H1 (cell line): ENCODE results near the gene CYP46A1. TPM values are rescaled to one million over a fixed set of nuclear protein-coding genes. Genes with fewer than 3 reads are reported as not detected.

Experiments used
- CBX8 ChIP-seq: fragments of 300-800, 300-1000 bp; sonication (generic); IDR thresholded peaks from 2 replicates; pipeline ENCODE4 v1.7.1; 2016; ENCODE audit warnings: low read depth, low read length, borderline replicate concordance
- CREB1 ChIP-seq: IDR thresholded peaks from 2 replicates; pipeline ENCODE4 v1.6.1; 2012; ENCODE audit warnings: inconsistent platforms
- CTBP2 ChIP-seq: IDR thresholded peaks from 2 replicates; pipeline ENCODE4 v1.7.0; 2011; ENCODE audit warnings: borderline replicate concordance, mild to moderate bottlenecking, moderate library complexity, mixed read lengths, low read length; ENCODE audit not compliant: insufficient read depth, insufficient read length
- EGR1 ChIP-seq: IDR thresholded peaks from 2 replicates; pipeline ENCODE4 v1.6.1; 2011; ENCODE audit warnings: low read depth, low read length, borderline replicate concordance
- GABPA ChIP-seq: IDR thresholded peaks from 2 replicates; pipeline ENCODE4 v1.6.1; 2011; ENCODE audit warnings: mild to moderate bottlenecking, low read length, moderate library complexity, borderline replicate concordance; ENCODE audit not compliant: insufficient read depth
- TAF1 ChIP-seq: IDR thresholded peaks from 2 replicates; pipeline ENCODE4 v1.6.1; 2011; ENCODE audit warnings: mild to moderate bottlenecking, low read depth, low read length
- TCF12 ChIP-seq: IDR thresholded peaks from 2 replicates; pipeline ENCODE4 v1.6.1; 2011; ENCODE audit warnings: low read depth, mild to moderate bottlenecking, low read length
- ZNF274 ChIP-seq: IDR thresholded peaks from 2 replicates; pipeline ENCODE4 v1.7.0; 2012; ENCODE audit warnings: low read length, borderline replicate concordance; ENCODE audit errors: extremely low read depth
- polyA plus RNA-seq, 7 experiments: library from polyadenylated mRNA; depleted of rRNA in 3 of 7; stranded (reverse) in 5 of 7; unstranded in 2 of 7; fragments of >200 nt in 5 of 7; fragments of 200-250 nt in 2 of 7; gene quantifications; 1 replicate in 5 of 7; 2 replicates in 1 of 7; 4 replicates in 1 of 7; pipeline versions ENCODE4 v1.2.1 to v1.2.3, GENCODE V29; 2011 to 2013; ENCODE audit warnings: missing spikeins in 2 of 7, mixed read lengths in 2 of 7
- total RNA-seq: library from RNA; stranded (reverse); fragmentation: NEBNext Ultra II Directional; extraction: Animal tissue kit (Norgen Biotek cat#: 25700); gene quantifications from 2 replicates; pipeline ENCODE4 v1.2.1, GENCODE V29; 2021

CYP46A1 gene
- total and polyA plus RNA-seq, 2 of the 8 experiments (the other 6 are each of a cell fraction or from before 2014, with no cell fraction given): 0.41 to 1.3 TPM

- TF ChIP-seq EGR1: no peak
- TF ChIP-seq TCF12: no peak
- TF ChIP-seq CBX8: no peak
- no peak for TF ChIP-seq CREB1
- TF ChIP-seq CTBP2: no peak
- TF ChIP-seq TAF1: no peak
- TF ChIP-seq ZNF274: no peak
- TF ChIP-seq GABPA: no peak
- TF ChIP-seq, all 59 proteins: peak for 0
These were observed 60.8 kb downstream of the CYP46A1 start (continued) for GRCh38 chr14:99744873-99745224.
